AG10803 (cell line): Measurements from ENCODE around the gene STRADA.

Experiments
- DNase-seq: peaks from one replicate; pipeline ENCODE4 v3.0.0; 2010; ENCODE audit warnings: low read depth
- H3K4me3 ChIP-seq: 2 replicates; pipeline ENCODE4 v1.5.1; 2011; ENCODE audit warnings: mild to moderate bottlenecking, low read length, control low read depth
- CTCF ChIP-seq: conservative IDR thresholded peaks from 2 replicates; pipeline ENCODE4 v1.5.1; 2011; ENCODE audit warnings: mild to moderate bottlenecking, low read length, control low read depth, inconsistent platforms

The STRADA gene

GRCh38 chr17:63672856-63673255 lies 68.7 kb downstream of the STRADA start:
- no peak for TF ChIP-seq CTCF
- no peak overlapping the region for H3K4me3 ChIP-seq
- no peak for DNase-seq

GRCh38 chr17:63665527-63666214 lies 75.9 kb downstream of the STRADA start:
- no peak for DNase-seq
- no peak for TF ChIP-seq CTCF
- no peak overlapping the region for H3K4me3 ChIP-seq

- DNase-seq, result no peak
- H3K4me3 ChIP-seq, result no peak overlapping the region
Measured at GRCh38 chr17:63659850-63660249, 81.7 kb downstream of the STRADA start.

GRCh38 chr17:63658366-63658765 lies 83.2 kb downstream of the STRADA start:
- no peak for TF ChIP-seq CTCF
- no peak for DNase-seq
- H3K4me3 ChIP-seq, result no peak overlapping the region

More at GRCh38 chr17:63659850-63660249, 81.7 kb downstream of the STRADA start:
- no peak for TF ChIP-seq CTCF

- TF ChIP-seq CTCF, result no peak
- DNase-seq, result no peak
- no peak overlapping the region for H3K4me3 ChIP-seq
Measured at GRCh38 chr17:63657786-63658185, 83.8 kb downstream of the STRADA start.

- no peak for TF ChIP-seq CTCF
- no peak overlapping the region for H3K4me3 ChIP-seq
- no peak for DNase-seq
Measured at GRCh38 chr17:63653050-63653449, 88.5 kb downstream of the STRADA start.
